GM12864 (cell line): ENCODE measurements around the gene ATP1A4.

Source experiments
- DNase-seq: peaks from one replicate; pipeline ENCODE4 v3.0.0-alpha.2; 2011; ENCODE audit warnings: low read depth
- H3K4me3 ChIP-seq: 2 replicates; pipeline ENCODE4 v1.5.1; 2011; ENCODE audit warnings: mild to moderate bottlenecking, low read depth, low read length, control low read depth
- CTCF ChIP-seq: IDR thresholded peaks from 2 replicates; pipeline ENCODE4 v1.5.1; 2011; ENCODE audit warnings: low read depth, mild to moderate bottlenecking, moderate library complexity, low read length, control low read depth, inconsistent platforms; ENCODE audit errors: missing control alignments

Gene ATP1A4

GRCh38 chr1:160143695-160144094 is 7.7 kb upstream of the ATP1A4 start:
- no peak for DNase-seq
- no peak for TF ChIP-seq CTCF
- H3K4me3 ChIP-seq, result no peak overlapping the region

- no peak for DNase-seq
- TF ChIP-seq CTCF, result no peak
- H3K4me3 ChIP-seq, result no peak overlapping the region
Measured at GRCh38 chr1:160144921-160145320, 6.5 kb upstream of the ATP1A4 start.

GRCh38 chr1:160146107-160146506 is 5.3 kb upstream of the ATP1A4 start:
- no peak overlapping the region for H3K4me3 ChIP-seq
- DNase-seq, result no peak
- TF ChIP-seq CTCF, result no peak

- no peak for DNase-seq
- H3K4me3 ChIP-seq, result no peak overlapping the region
- TF ChIP-seq CTCF, result no peak
Measured at GRCh38 chr1:160148121-160148520, 3.3 kb upstream of the ATP1A4 start.

- no peak overlapping the region for H3K4me3 ChIP-seq
- no peak for TF ChIP-seq CTCF
- no peak for DNase-seq
Measured at GRCh38 chr1:160149233-160149632, 2.2 kb upstream of the ATP1A4 start.

- DNase-seq, result no peak
- no peak overlapping the region for H3K4me3 ChIP-seq
- TF ChIP-seq CTCF, result no peak
Measured at GRCh38 chr1:160149716-160150115, 1.7 kb upstream of the ATP1A4 start.

GRCh38 chr1:160154790-160155189 is 3.4 kb downstream of the ATP1A4 start:
- no peak for DNase-seq
- no peak for TF ChIP-seq CTCF
- no peak overlapping the region for H3K4me3 ChIP-seq
